Activated CD4-positive, alpha-beta T cell treated with anti-CD3 and anti-CD28 coated beads, Interleukin-2, amount 50 U/mL, for 4 hours (primary cell): ENCODE measurements around the gene LTN1.
"Not testable (repeated sequence)": the region's sequence is repeated elsewhere in the genome, so short reads cannot be mapped to it uniquely, and the experiment has no call there.

Experiments used
- DNase-seq, 2 experiments: peaks; one replicate each; pipeline ENCODE4 v3.0.0-alpha.2; 2020

Gene LTN1

GRCh38 chr21:28986677-28987076 is 6.0 kb downstream of the LTN1 start:
- no peak for DNase-seq

DNA sequence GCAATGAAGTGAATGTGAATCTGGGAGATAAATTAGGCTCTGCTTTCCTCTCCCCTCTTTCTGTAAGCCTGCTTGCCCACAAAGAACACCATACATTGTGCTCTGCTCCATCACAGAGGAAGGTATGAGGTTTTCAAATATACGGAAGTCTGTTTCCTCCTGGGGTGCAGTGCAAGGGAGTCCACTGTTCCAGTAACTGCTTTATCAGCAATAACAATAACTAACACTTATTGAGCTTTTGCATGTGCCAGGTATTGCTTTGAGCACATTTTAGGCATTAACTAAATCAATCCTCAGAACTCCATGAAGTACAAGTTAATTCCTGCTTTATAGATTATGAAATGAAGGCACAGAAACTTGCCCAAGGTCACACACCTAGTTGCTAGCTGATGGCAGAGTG is 10.0 kb downstream of the LTN1 start:
- no peak for DNase-seq

DNA sequence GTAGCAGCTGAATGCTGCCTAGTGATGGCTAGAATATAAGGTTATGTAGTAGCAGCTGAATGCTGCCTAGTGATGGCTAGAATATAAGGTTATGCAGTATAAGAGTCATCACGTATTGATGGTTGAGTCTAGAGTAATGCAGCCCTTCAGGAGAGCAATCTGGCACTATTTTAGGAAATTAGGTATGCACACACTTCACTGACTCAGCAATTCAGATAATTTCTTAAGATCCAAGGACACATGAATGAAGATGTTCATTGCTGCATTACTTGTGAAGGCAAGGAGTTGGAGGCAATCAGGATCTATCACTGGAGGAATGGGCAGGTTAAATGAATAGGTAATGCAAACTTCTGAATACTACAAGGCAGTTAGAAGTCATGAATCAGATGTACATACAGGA is 13.6 kb downstream of the LTN1 start:
- DNase-seq: no peak

GRCh38 chr21:28975397-28975796 is 17.3 kb downstream of the LTN1 start:
- DNase-seq: no peak

GRCh38 chr21:28974531-28975227 is 18.0 kb downstream of the LTN1 start:
- no peak for DNase-seq

DNA sequence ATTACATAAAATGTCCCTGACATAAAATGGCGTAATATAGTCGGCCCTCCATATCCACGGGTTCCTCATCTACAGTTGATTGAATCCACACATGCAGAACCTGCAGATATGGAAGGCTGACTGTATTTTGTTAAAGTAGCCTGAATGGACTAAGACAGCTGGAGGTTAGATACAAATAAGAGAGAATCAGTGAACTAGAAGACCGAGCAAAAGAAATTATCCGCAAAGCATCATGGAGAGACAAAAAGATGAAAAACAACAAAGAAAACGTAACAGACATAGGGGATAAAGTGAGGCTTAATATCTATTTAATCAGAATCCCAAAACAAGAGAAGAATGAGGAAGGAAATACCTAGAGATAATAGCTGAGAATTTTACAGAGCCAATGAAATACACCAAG is 20.3 kb downstream of the LTN1 start:
- DNase-seq: no peak

DNA sequence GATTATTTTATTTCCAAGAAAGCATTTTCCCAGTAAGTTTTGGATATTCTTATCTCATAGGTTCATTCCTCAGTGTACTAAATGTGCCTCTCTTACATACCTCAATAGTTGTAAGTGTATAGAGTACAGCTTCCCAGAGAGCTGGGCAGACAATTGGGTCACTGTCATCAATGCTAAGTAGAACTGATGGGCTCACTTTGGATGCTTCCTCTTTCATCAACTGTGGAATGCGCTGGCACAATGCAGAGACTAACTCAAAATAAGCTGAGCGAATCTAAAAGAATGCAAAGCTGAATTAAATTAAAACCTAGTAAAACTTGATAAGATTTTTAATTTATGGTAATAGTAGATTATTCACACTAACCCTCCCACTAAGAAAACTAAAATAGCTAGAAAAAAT is 21.5 kb downstream of the LTN1 start:
- DNase-seq: no peak

DNA sequence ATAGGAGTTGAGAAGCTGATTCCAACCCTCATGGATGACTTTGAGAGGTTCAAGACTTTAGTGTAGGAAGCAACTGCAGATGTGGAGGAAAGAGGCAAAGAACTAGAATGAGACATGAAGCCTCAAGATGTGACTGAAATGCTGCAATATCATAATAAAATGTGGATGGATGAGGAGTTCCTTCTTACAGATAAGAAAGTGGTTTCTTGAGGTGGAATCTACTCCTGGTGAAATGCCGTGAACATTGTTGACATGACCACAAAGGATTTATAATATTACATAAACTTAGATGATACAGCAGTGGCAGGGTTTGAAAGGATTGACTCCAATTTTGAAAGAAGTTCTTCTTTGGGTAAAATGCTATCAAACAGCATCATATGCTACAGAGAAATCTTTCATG is 28.8 kb downstream of the LTN1 start:
- no peak for DNase-seq

DNA sequence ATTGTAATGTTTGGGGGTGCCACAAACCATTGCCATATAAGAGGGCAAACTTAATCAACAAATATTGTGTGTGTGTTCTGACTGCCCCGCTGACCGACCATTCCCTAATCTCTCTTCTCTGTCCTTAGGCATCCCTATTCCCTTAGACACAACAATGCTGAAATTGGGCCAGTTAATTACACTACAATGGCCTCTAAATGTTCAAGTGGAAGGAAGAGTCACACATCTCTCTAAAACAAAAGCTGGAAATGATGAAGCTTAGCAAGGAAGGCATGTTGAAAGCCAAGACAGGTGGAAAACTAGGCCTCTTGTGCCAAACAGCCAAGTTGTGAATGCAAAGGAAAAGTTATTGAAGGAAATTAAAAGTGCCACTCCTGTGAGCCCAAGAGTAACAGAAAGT is 30.2 kb downstream of the LTN1 start:
- DNase-seq: no peak

DNA sequence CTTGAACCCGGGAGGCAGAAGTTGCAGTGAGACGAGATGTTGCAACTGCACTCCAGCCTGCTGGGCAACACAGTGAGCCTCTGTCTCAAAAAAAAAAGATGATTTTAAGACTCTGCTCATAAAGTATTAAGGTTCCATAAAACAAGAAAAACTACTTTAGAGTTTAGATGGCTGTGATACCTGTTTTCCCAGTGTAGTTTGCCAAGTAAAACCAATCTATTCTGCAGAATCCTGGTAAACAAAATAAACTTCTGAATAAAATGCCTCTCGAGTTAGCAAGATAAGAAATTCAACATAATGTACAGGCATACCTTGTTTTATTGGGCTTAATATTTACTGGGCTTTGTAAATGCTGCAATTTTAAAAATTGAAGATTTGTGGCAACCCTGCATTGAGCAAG is 30.8 kb downstream of the LTN1 start:
- no peak for DNase-seq

DNA sequence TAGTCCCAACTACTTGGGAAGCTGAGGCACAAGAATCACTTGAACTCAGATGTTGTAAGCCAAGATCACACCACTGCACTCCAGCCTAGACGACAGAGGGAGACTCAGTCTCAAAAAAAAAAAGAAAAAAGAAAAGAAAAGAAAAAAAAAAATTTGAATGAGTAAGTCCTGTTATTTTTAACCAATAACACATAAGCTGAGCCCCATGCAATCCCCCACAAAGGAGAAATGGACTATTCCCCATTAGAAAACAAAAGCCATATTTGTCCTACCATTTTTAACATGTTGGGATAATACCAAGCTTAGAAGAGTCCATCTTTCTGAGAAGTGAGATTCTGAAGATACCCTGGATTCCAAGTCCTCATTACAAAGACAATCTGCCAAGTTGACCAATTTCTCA is 32.4 kb downstream of the LTN1 start:
- no peak for DNase-seq

GRCh38 chr21:28959367-28960099 is 33.1 kb downstream of the LTN1 start:
- no peak for DNase-seq

DNA sequence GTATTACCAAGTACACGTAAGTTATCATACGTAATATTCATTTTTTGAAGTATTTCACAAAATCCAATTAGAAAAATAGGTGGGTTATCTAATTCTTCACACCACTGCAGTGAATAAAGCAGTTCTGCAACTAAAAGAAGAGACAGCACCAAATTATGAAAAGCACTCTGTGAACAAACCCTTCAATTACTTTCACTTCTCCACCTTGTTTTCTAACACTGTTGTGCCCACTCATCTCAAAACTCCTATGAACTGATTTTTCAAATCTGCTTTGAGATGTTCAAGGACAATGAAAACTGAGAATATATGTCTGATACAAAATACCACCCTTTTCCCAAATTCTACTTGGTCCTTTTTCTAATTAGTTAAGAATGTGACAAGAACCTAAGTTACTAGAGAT is 39.4 kb downstream of the LTN1 start:
- no peak for DNase-seq

DNA sequence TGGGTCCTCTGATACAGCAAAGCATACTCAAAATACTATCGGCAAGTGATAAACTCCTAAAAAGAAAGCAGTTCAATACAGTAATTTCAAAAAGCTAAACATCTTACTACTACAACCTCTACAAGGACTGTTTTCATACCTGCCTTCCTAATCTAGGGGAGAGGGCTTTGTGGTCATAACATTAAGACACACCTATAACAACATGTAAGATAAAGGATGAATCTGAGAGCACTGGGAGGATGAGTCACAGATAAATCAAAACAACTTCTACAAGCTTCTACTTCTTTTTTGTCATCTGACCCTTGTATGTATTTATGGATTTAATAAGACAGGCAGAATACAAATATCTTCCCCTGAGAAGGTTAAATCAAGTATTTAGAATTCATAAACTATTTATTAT is 40.0 kb downstream of the LTN1 start:
- no peak for DNase-seq

DNA sequence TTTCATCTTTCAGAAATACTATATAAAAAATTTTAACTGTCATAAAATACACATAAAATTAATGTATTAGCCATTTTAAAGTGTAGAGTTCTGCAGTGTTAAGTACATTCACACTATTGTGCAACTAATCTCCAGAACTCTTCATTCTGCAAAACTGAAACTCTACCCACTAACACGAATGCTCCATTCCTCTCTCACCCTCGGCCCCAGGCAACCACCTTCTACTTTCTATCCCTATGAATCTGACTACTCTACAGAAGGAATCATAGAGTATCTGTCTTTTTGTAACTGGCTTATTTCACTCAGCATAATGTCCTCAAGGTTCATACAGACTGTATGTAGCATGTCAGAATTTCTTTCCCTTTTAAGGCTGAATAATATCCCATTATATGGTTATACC is 43.4 kb downstream of the LTN1 start:
- DNase-seq: no peak

DNA sequence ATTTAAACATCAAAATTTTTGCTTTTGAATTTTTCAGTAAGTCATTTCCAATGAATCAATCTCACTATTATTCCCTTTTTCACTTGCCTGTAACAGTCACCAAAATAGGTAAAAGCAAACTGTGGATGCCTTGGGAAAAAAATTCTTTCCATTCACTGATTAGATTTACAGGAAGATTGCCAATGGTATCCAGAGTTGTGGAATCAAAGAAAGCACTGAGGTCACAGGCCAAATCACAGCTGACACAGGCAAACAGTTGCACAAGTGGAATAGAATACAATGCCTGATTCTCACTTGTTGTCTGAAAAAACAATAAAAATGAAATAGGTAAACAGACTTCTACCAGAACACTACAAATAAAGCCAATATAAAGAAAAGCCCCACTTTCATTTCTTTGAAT is 48.4 kb downstream of the LTN1 start:
- no peak for DNase-seq

DNA sequence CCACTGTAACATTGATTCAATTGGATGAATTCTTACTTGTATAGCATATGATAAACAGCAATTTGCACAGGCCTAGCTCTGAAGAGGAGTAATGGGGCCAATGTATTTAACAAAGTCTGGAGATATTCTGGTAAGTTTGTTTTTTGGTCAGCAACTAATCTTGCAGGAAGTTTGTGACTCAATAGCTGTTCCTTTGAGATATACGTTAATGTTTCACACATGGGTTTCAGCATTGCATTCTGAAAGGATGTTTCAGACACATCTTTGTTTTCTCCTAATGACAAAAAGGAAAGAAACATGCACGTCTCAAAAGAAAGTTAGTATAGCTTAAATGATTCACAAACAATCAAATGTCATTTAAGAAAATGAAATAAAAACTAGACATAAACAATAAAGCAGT is 49.0 kb downstream of the LTN1 start:
- DNase-seq: no peak

GRCh38 chr21:28938726-28939125 is 54.0 kb downstream of the LTN1 start:
- DNase-seq: no peak

DNA sequence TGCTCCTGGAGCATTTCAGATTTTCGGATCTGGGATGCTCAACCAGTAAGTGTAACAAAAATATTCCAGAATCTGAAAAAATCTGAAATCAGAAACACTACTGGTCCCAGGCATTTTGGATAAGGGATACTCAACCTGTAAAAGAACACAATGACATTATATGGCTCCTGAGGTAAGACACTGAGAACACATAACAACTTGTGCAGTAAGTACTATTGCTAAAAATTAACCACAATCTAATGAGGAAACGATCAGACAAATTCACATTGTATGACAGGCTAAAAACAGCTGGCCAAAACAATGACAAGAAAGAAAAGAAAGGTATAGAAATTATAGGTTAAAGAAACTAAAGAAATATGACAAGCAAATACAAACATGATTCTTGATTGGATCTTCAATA is 54.9 kb downstream of the LTN1 start:
- no peak for DNase-seq

DNA sequence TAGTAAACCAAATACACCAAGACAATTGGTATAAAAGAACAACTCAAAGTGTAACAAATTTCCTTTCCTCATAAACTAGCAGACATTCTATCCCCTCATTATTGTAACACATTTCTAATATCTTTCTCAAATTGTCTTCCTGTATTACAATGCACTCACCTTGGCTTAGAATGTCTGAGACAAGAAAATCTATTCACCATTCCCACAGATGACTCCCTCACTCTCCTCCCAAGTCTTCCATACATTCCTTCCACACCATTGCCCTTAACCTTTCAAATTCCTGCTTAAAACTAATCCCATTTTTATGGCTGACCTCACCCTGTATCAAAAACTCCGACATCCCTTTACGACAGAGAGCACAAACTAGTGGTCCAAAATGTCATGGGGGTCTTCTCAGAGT is 56.0 kb downstream of the LTN1 start:
- DNase-seq: no peak

GRCh38 chr21:28936036-28936435 is 56.6 kb downstream of the LTN1 start:
- no peak for DNase-seq

DNA sequence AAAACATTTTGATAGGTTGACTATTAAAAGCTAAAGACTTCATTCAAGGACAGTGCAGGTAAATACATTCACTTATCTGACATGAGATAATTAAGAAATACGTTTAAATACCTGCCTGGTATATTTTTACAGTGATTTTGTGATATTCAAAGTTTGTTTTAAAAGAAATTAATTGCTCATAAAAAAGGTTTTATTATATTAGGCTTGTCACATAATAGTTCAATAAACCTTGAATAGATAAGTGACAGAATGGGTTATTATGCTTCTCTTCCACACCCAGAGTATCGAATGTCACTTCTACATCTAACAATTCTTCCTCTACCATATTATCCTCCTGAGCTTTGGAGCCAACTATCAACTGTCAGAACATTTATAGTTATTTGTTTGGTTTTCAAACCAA is 60.0 kb downstream of the LTN1 start:
- no peak for DNase-seq

DNA sequence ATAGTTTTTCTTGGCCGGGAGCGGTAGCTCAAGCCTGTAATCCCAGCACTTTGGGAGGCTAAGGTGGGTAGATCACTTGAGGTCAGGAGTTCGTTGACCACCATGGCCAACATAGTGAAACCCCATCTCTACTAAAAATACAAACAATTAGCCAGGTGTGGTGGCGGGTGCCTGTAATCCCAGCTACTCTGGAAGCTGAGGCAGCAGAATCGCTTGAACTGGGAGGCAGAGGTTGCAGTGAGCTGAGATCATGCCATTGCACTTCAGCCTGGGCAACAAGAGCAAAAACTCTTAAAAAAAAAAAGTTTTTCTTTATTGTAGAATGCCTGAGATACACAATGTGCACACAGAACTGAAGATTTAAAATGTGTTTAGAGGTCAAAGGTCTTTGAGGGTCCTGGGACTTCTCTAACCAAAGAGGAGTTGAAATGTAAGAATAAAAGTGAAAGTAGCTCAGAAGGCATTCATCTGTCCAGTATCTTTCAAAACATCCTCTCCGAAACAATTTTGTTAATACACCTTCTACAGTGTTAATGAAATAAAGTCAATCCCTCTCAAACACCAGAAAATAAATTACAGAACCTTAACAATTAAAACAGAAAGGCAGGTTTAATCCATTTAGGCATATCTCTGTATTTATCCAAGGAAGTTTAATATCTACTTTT is 60.8 kb downstream of the LTN1 start:
- DNase-seq: not testable (repeated sequence)
